Measurements from ENCODE around the gene STX17.

GRCh38 chr9:99962680-99963261 lies 56.3 kb downstream of the STX17 start:
- TF ChIP-seq, protein P1, sequence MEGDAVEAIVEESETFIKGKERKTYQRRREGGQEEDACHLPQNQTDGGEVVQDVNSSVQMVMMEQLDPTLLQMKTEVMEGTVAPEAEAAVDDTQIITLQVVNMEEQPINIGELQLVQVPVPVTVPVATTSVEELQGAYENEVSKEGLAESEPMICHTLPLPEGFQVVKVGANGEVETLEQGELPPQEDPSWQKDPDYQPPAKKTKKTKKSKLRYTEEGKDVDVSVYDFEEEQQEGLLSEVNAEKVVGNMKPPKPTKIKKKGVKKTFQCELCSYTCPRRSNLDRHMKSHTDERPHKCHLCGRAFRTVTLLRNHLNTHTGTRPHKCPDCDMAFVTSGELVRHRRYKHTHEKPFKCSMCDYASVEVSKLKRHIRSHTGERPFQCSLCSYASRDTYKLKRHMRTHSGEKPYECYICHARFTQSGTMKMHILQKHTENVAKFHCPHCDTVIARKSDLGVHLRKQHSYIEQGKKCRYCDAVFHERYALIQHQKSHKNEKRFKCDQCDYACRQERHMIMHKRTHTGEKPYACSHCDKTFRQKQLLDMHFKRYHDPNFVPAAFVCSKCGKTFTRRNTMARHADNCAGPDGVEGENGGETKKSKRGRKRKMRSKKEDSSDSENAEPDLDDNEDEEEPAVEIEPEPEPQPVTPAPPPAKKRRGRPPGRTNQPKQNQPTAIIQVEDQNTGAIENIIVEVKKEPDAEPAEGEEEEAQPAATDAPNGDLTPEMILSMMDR (IDR thresholded peaks at IDR 0.05), result no peak
- TF ChIP-seq ZFX (IDR thresholded peaks at IDR 0.05; ENCODE audit: borderline replicate concordance), result no peak
